ENCODE results near the gene NOS1. TPM values are rescaled to one million over a fixed set of nuclear protein-coding genes. Genes with fewer than 3 reads are reported as not detected.
A peak's percentile ranks its signal among the peaks of the same experiment; 100 is the strongest.

NOS1 gene
- total RNA-seq, 1 experiment from 2014 or later: not detected

DNA sequence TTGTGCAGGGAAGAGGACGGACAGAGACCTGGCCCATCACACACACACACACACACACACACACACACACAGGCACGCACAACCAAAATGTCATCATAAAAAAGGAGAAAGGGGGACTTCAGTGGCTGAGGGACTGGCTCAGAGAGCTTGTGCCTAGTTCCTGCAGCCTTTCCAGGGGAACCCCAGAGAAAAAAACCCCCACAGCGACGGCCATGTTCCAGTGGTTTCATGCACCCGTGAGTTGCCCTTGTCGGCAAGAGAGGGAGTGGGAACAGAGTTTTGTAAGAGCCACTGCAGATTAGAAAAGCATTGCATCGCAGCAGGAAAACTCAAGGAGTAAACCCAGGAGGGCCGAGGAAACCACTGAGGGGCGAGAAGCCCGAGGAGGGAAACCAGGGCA is 146.6 kb downstream of the NOS1 start:
- ChIA-PET CTCF (no interaction called here), POLR2A (no interaction called here)
- Histone ChIP-seq H3K9me3 (no peaks in the 10 kb centered on the region), H3K4me1 (no peaks in the 10 kb centered on the region), H3K27me3 (replicated peaks; ENCODE audit: control insufficient read depth, insufficient read depth, low read length) (peaks cover 2% of the 10 kb centered on the region; the same call in 1 of the 2 replicates), H3K36me3 (ENCODE audit: control insufficient read depth, insufficient read depth, low read length) (no peaks in the 10 kb centered on the region), H3K4me3 (ENCODE audit: low read depth, low read length) (no peak overlapping the region)
- H3K27ac Mint-ChIP-seq (ENCODE audit: unreplicated experiment): no peak overlapping the region
- no TSS peak for BruUV-seq (replicated peaks)
- H3K9me3 Mint-ChIP-seq (ENCODE audit: unreplicated experiment): no peaks in the 10 kb centered on the region
- intact Hi-C loops (cut with micrococcal nuclease; ENCODE audit: unreplicated experiment): loop anchor here (5.0 kb wide), 2 partner anchors 623 to 638 kb away; no protein-coding TSS in a partner anchor
- no peak overlapping the region for H3K4me3 Mint-ChIP-seq (ENCODE audit: unreplicated experiment)
- peaks cover 24% of the 10 kb centered on the region for H3K27me3 Mint-ChIP-seq (ENCODE audit: insufficient read depth, unreplicated experiment)
- H3K4me1 Mint-ChIP-seq (ENCODE audit: low read depth, unreplicated experiment): no peaks in the 10 kb centered on the region
- DNase-seq: no peak
- no peaks in the 10 kb centered on the region for H3K36me3 Mint-ChIP-seq (ENCODE audit: insufficient read depth, unreplicated experiment)
- TF ChIP-seq, protein P1, sequence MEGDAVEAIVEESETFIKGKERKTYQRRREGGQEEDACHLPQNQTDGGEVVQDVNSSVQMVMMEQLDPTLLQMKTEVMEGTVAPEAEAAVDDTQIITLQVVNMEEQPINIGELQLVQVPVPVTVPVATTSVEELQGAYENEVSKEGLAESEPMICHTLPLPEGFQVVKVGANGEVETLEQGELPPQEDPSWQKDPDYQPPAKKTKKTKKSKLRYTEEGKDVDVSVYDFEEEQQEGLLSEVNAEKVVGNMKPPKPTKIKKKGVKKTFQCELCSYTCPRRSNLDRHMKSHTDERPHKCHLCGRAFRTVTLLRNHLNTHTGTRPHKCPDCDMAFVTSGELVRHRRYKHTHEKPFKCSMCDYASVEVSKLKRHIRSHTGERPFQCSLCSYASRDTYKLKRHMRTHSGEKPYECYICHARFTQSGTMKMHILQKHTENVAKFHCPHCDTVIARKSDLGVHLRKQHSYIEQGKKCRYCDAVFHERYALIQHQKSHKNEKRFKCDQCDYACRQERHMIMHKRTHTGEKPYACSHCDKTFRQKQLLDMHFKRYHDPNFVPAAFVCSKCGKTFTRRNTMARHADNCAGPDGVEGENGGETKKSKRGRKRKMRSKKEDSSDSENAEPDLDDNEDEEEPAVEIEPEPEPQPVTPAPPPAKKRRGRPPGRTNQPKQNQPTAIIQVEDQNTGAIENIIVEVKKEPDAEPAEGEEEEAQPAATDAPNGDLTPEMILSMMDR (IDR thresholded peaks at IDR 0.05; ENCODE audit: insufficient read depth in 1 of 2, low read depth in 1 of 2, low read length in 1 of 2, severe bottlenecking in 1 of 2, unreplicated experiment in 1 of 2): no peak

GRCh38 chr12:117213295-117213808 is 148.1 kb downstream of the NOS1 start:
- no peak overlapping the region for H3K4me3 Mint-ChIP-seq (ENCODE audit: unreplicated experiment)
- H3K9me3 ChIP-seq: no peaks in the 10 kb centered on the region
- no TSS peak for BruUV-seq (replicated peaks)
- peaks cover 24% of the 10 kb centered on the region for H3K27me3 Mint-ChIP-seq (ENCODE audit: insufficient read depth, unreplicated experiment)
- no peak for DNase-seq
- no peaks in the 10 kb centered on the region for H3K4me1 Mint-ChIP-seq (ENCODE audit: low read depth, unreplicated experiment)
- no peaks in the 10 kb centered on the region for H3K36me3 ChIP-seq (ENCODE audit: control insufficient read depth, insufficient read depth, low read length)
- TF ChIP-seq, protein P1 (IDR thresholded peaks at IDR 0.05; ENCODE audit: insufficient read depth in 1 of 2, low read depth in 1 of 2, low read length in 1 of 2, severe bottlenecking in 1 of 2, unreplicated experiment in 1 of 2): no peak
- H3K4me3 ChIP-seq (ENCODE audit: low read depth, low read length): no peak overlapping the region
- H3K27me3 ChIP-seq (replicated peaks; ENCODE audit: control insufficient read depth, insufficient read depth, low read length): peaks cover 2% of the 10 kb centered on the region; the same call in 1 of the 2 replicates
- no peak overlapping the region for H3K27ac Mint-ChIP-seq (ENCODE audit: unreplicated experiment)
- H3K4me1 ChIP-seq: no peaks in the 10 kb centered on the region
- intact Hi-C loops (cut with micrococcal nuclease; ENCODE audit: unreplicated experiment): loop anchor here (5.0 kb wide), 2 partner anchors 624 to 639 kb away; no protein-coding TSS in a partner anchor
- ChIA-PET CTCF (interaction anchor here (0.5 kb wide), 1 partner anchor 30 kb away, joined by 3 read pairs; no protein-coding TSS in a partner anchor), POLR2A (no interaction called here)
- H3K36me3 Mint-ChIP-seq (ENCODE audit: insufficient read depth, unreplicated experiment): no peaks in the 10 kb centered on the region
- no peaks in the 10 kb centered on the region for H3K9me3 Mint-ChIP-seq (ENCODE audit: unreplicated experiment)

DNA sequence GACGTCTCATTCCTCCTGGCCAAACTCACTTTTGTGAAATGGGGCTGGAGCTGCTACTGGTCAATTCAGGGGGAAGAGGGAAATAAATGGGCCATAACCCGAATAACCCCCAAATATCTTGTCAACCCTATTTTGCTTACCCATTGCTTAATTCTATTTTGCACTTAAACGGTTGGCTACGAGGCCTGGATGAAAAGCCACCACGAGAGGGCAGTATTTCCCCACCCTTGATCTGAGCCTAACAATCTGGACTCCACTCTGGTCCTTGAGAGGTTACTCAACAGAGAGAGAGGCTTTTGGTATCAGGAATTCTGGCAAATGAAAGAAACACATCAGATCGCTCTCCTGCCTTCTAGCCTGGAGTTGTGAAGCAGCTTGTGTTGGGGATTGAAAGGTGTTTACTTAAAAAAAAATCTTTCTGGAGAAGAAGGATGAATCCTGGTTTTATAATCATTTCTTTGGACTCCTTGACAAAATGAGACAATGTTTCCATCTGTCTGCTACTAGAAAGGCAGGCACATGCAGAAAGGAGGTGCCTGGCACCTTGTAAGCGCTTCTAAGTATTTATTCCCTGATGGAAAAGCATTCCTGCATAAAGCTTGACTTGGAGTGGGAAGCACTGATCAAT is 148.7 kb downstream of the NOS1 start:
- Mint-ChIP-seq H3K4me3 (ENCODE audit: unreplicated experiment) (no peak overlapping the region), H3K4me1 (ENCODE audit: low read depth, unreplicated experiment) (no peaks in the 10 kb centered on the region), H3K27ac (ENCODE audit: unreplicated experiment) (no peak overlapping the region), H3K36me3 (ENCODE audit: insufficient read depth, unreplicated experiment) (no peaks in the 10 kb centered on the region), H3K27me3 (ENCODE audit: insufficient read depth, unreplicated experiment) (peaks cover 30% of the 10 kb centered on the region), H3K9me3 (ENCODE audit: unreplicated experiment) (no peaks in the 10 kb centered on the region)
- CTCF ChIA-PET: no interaction called here
- intact Hi-C loops (cut with micrococcal nuclease; ENCODE audit: unreplicated experiment): loop anchor here (1.0 to 5.0 kb wide), 4 partner anchors 155 to 640 kb away; no protein-coding TSS in a partner anchor
- Histone ChIP-seq H3K9me3 (no peaks in the 10 kb centered on the region), H3K4me3 (ENCODE audit: low read depth, low read length) (no peak overlapping the region), H3K27me3 (replicated peaks; ENCODE audit: control insufficient read depth, insufficient read depth, low read length) (no peaks in the 10 kb centered on the region), H3K36me3 (ENCODE audit: control insufficient read depth, insufficient read depth, low read length) (no peaks in the 10 kb centered on the region), H3K4me1 (no peaks in the 10 kb centered on the region)
- BruUV-seq (replicated peaks): no TSS peak
- TF ChIP-seq, protein P1 (IDR thresholded peaks at IDR 0.05; ENCODE audit: insufficient read depth in 1 of 2, low read depth in 1 of 2, low read length in 1 of 2, severe bottlenecking in 1 of 2, unreplicated experiment in 1 of 2): peak; percentile 86 to 88
- DNase-seq: peak; percentile 57 to 73
- POLR2A ChIA-PET: no interaction called here
